Parathyroid adenoma (tissue), 2 donors: ENCODE data around the gene BCL10.
A peak's percentile ranks its signal among the peaks of the same experiment; 100 is the strongest.

ENCODE experiments used
- H2AFZ ChIP-seq: fragments of 300-600 bp; sonication (generic); one replicate; pipeline ENCODE4 v1.7.0; 2017; ENCODE audit warnings: antibody characterized with exemption, mild to moderate bottlenecking
- H3K27ac ChIP-seq: fragments of 300-600 bp; sonication (generic); one replicate; pipeline ENCODE4 v1.7.0; 2017
- H3K27me3 ChIP-seq: fragments of 300-600 bp; sonication (generic); one replicate; pipeline ENCODE4 v1.7.0; 2017; ENCODE audit warnings: low read length; ENCODE audit not compliant: control insufficient read depth, insufficient read depth
- H3K36me3 ChIP-seq: fragments of 300-600 bp; sonication (generic); one replicate; pipeline ENCODE4 v1.7.0; 2017; ENCODE audit warnings: low read length; ENCODE audit not compliant: control insufficient read depth, insufficient read depth
- H3K4me1 ChIP-seq: fragments of 300-600 bp; sonication (generic); one replicate; pipeline ENCODE4 v1.7.0; 2017; ENCODE audit warnings: control low read depth
- H3K4me2 ChIP-seq: fragments of 300-600 bp; sonication (generic); one replicate; pipeline ENCODE4 v1.7.0; 2017; ENCODE audit warnings: low read length
- H3K4me3 ChIP-seq: fragments of 300-600 bp; sonication (generic); one replicate; pipeline ENCODE4 v1.7.0; 2017; ENCODE audit warnings: low read depth, low read length
- H3K79me2 ChIP-seq: fragments of 300-600 bp; sonication (generic); one replicate; pipeline ENCODE4 v1.7.0; 2017; ENCODE audit warnings: control low read depth
- H3K9ac ChIP-seq: fragments of 300-600 bp; sonication (generic); one replicate; pipeline ENCODE4 v1.7.0; 2017; ENCODE audit warnings: mild to moderate bottlenecking
- H3K9me3 ChIP-seq: fragments of 300-600 bp; sonication (generic); one replicate; pipeline ENCODE4 v1.7.0; 2017; ENCODE audit warnings: low read length; ENCODE audit not compliant: control insufficient read depth
- CTCF ChIP-seq: fragments of 300-600 bp; sonication (generic); IDR thresholded peaks from one replicate; pipeline ENCODE4 v1.7.0; 2017; ENCODE audit warnings: antibody characterized with exemption, mild to moderate bottlenecking
- donor health status: primary hyperparathyroidism.

BCL10 gene

GRCh38 chr1:85321237-85321964, 45.0 kb upstream of the BCL10 start:
- Histone ChIP-seq H3K4me1 (peaks cover 3% of the 10 kb centered on the region), H3K36me3 (no peaks in the 10 kb centered on the region), H3K27me3 (no peaks in the 10 kb centered on the region), H3K4me3 (no peak overlapping the region), H3K9me3 (no peaks in the 10 kb centered on the region), H3K27ac (no peak overlapping the region), H3K9ac (no peak overlapping the region), H3K4me2 (no peak overlapping the region), H2AFZ (no peak overlapping the region), H3K79me2 (no peaks in the 10 kb centered on the region)
- no peak for TF ChIP-seq CTCF

GRCh38 chr1:85320371-85321131, 44.1 kb upstream of the BCL10 start:
- H3K4me1 ChIP-seq: peaks cover 3% of the 10 kb centered on the region
- H3K27ac ChIP-seq: peak overlapping the region; percentile 61

GRCh38 chr1:85319931-85320330, 43.5 kb upstream of the BCL10 start:
- Histone ChIP-seq H3K79me2 (no peaks in the 10 kb centered on the region), H3K27ac (peak overlapping the region; percentile 61), H3K36me3 (no peaks in the 10 kb centered on the region), H3K4me3 (no peak overlapping the region), H3K4me2 (no peak overlapping the region), H3K27me3 (no peaks in the 10 kb centered on the region), H3K9me3 (no peaks in the 10 kb centered on the region), H3K4me1 (peaks cover 3% of the 10 kb centered on the region), H3K9ac (no peak overlapping the region), H2AFZ (no peak overlapping the region)
- TF ChIP-seq CTCF: no peak

More at GRCh38 chr1:85320371-85321131, 44.1 kb upstream of the BCL10 start:
- Histone ChIP-seq H3K4me3 (no peak overlapping the region), H3K4me2 (no peak overlapping the region), H3K9me3 (no peaks in the 10 kb centered on the region), H3K36me3 (no peaks in the 10 kb centered on the region), H3K79me2 (no peaks in the 10 kb centered on the region), H2AFZ (peak overlapping the region; percentile 22), H3K9ac (no peak overlapping the region), H3K27me3 (no peaks in the 10 kb centered on the region)
- no peak for TF ChIP-seq CTCF

- no peak for TF ChIP-seq CTCF
- H3K9ac ChIP-seq: no peak overlapping the region
- H3K79me2 ChIP-seq: no peaks in the 10 kb centered on the region
- H3K4me2 ChIP-seq: no peak overlapping the region
- H3K27me3 ChIP-seq: no peaks in the 10 kb centered on the region
- no peak overlapping the region for H3K4me3 ChIP-seq
- H3K4me1 ChIP-seq: peaks cover 3% of the 10 kb centered on the region
- H3K36me3 ChIP-seq: no peaks in the 10 kb centered on the region
- no peaks in the 10 kb centered on the region for H3K9me3 ChIP-seq
- H3K27ac ChIP-seq: no peak overlapping the region
- no peak overlapping the region for H2AFZ ChIP-seq
Observed at GRCh38 chr1:85319491-85319890, 43.1 kb upstream of the BCL10 start.
